CD8-positive, alpha-beta memory T cell (primary cell): ENCODE measurements around the gene EIPR1. TPM values are rescaled to one million over a fixed set of nuclear protein-coding genes. Genes with fewer than 3 reads are reported as not detected.

Experiments used
- CTCF ChIA-PET: fragments of 350-600 bp; sonication (Branson Sonifier 250); formaldehyde crosslinking; loops from one replicate; lab custom pipeline; 2021; ENCODE audit warnings: antibody characterized with exemption; lab: Charles Lee
- POLR2A ChIA-PET: fragments of 350-600 bp; sonication (Branson Sonifier 250); formaldehyde crosslinking; loops from one replicate; lab custom pipeline; 2021; ENCODE audit warnings: antibody characterized with exemption; lab: Charles Lee
- DNase-seq, 5 donors: peaks; one replicate each; pipeline versions ENCODE4 v3.0.0 to v3.0.0-alpha.2; 2020 to 2022; ENCODE audit warnings: mixed read lengths in 1 of 5
- H3K27ac ChIP-seq: one replicate; pipeline ENCODE4 v1.7.0; 2013; ENCODE audit warnings: low read depth, mild to moderate bottlenecking, low read length, moderate library complexity
- H3K27me3 ChIP-seq: 2 replicates; pipeline ENCODE4 v1.7.0; 2013; ENCODE audit warnings: low read length, mild to moderate bottlenecking; ENCODE audit not compliant: insufficient read depth, poor library complexity, severe bottlenecking
- H3K36me3 ChIP-seq: 2 replicates; pipeline ENCODE4 v1.7.0; 2013; ENCODE audit warnings: mild to moderate bottlenecking, low read length, moderate library complexity; ENCODE audit not compliant: insufficient read depth
- H3K4me1 ChIP-seq: 2 replicates; pipeline ENCODE4 v1.7.0; 2013; ENCODE audit warnings: mild to moderate bottlenecking, low read length, moderate library complexity; ENCODE audit not compliant: insufficient read depth
- H3K4me3 ChIP-seq: 2 replicates; pipeline ENCODE4 v1.7.0; 2013; ENCODE audit warnings: mild to moderate bottlenecking, low read length
- H3K9me3 ChIP-seq: 2 replicates; pipeline ENCODE4 v1.7.0; 2013; ENCODE audit warnings: mild to moderate bottlenecking, low read length
- H3K27ac Mint-ChIP-seq, 8 donors: one replicate each; pipeline ENCODE4 v1.8.0; 2020 to 2021; ENCODE audit warnings: mixed read lengths in 8 of 8, mild to moderate bottlenecking in 6 of 8, inconsistent platforms in 3 of 8, moderate library complexity in 3 of 8
- H3K27me3 Mint-ChIP-seq, 2 donors: one replicate each; pipeline ENCODE4 v1.8.0; 2020 to 2021; ENCODE audit warnings: mixed read lengths in 2 of 2, mild to moderate bottlenecking in 1 of 2, moderate library complexity in 1 of 2
- H3K36me3 Mint-ChIP-seq, 3 donors: one replicate each; pipeline ENCODE4 v1.8.0; 2020 to 2021; ENCODE audit warnings: mixed read lengths in 3 of 3, inconsistent platforms in 1 of 3, mild to moderate bottlenecking in 1 of 3
- H3K4me1 Mint-ChIP-seq, 3 donors: one replicate each; pipeline ENCODE4 v1.8.0; 2020 to 2021; ENCODE audit warnings: mixed read lengths in 3 of 3, inconsistent platforms in 1 of 3, mild to moderate bottlenecking in 1 of 3
- H3K4me3 Mint-ChIP-seq, 7 donors: one replicate each; pipeline ENCODE4 v1.8.0; 2020 to 2021; ENCODE audit warnings: mixed read lengths in 7 of 7, mild to moderate bottlenecking in 6 of 7, moderate library complexity in 4 of 7, inconsistent platforms in 2 of 7
- H3K9me3 Mint-ChIP-seq, 5 donors: one replicate each; pipeline ENCODE4 v1.8.0; 2020 to 2022; ENCODE audit warnings: mixed read lengths in 5 of 5, mild to moderate bottlenecking in 3 of 5, moderate library complexity in 2 of 5, inconsistent platforms in 1 of 5
- polyA plus RNA-seq: library from polyadenylated mRNA; unstranded; fragments of 300-500 nt; fragmentation: Illumina TruSeq; gene quantifications from one replicate; pipeline ENCODE4 v1.2.3, GENCODE V29; 2021
- total RNA-seq, 2 experiments: library from RNA; stranded (reverse); gene quantifications; one replicate each; pipeline ENCODE4 v1.2.3, GENCODE V29; 2021

EIPR1 gene
- total and polyA plus RNA-seq, 3 experiments from 2014 or later = 39.2 to 43.9 (median 41.6) TPM

DNA sequence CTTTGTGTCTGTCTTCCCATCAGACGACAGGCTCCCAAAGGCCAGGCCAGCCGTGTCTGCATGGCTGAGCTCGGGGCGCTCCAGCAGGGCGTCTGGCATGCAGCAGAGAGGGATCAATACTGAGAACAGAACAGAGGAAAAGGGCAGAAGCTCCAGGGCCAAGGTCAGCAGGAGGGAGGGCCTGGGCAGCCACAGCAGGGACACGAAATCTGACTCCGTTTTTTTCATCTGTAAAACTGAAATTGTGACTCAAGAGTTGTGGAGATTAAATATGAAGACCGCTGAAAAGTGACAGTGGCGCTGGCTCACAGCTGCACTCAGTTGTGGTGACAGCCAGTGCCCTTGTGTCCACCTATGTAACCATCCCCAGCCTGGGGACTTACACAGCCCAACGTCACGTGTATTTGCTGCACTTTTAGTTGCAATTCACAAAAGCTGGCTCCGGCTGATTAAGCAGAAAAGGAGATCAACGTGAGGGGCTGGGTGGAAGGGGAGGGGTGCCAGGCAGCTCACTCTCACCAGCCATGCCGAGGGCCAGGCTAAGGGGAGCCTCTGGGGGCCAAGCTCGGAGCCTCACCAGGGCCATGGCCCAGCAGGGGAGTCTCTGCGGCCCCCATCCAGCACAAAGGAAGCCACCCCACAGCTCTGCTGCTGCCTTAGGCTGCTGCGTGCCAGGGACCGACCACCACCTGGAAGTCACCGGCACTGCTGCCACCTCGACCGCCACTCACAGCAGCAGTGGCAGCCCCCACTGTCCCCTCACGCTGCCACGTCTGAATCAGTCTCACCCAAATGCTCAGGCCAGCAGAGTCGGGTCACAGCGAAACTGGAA is 74.7 kb downstream of the EIPR1 start:
- peak overlapping the region in 4 of 7 donors; percentile 25 to 71 (median 53) for H3K4me3 Mint-ChIP-seq
- no peak overlapping the region for H3K27ac ChIP-seq
- DNase-seq = no peak
- ChIA-PET POLR2A (no interaction called here), CTCF (interaction anchor here (1.0 to 1.6 kb wide), 2 partner anchors 9 to 31 kb away, joined by 3 to 5 read pairs; no protein-coding TSS in a partner anchor)
- no peak overlapping the region for H3K4me3 ChIP-seq
- H3K27me3 Mint-ChIP-seq = no peaks in the 10 kb centered on the region
- H3K36me3 Mint-ChIP-seq = peaks cover 4 to 31% (median 13%) of the 10 kb centered on the region in 3 donors
- H3K4me1 Mint-ChIP-seq = peaks cover 14 to 21% (median 19%) of the 10 kb centered on the region in 3 donors
- no peaks in the 10 kb centered on the region for H3K9me3 ChIP-seq
- peak overlapping the region in 5 of 8 donors; percentile 4 to 91 (median 79) for H3K27ac Mint-ChIP-seq
- H3K27me3 ChIP-seq = no peaks in the 10 kb centered on the region
- peaks cover 9% of the 10 kb centered on the region for H3K4me1 ChIP-seq
- no peaks in the 10 kb centered on the region for H3K36me3 ChIP-seq
- H3K9me3 Mint-ChIP-seq = no peaks in the 10 kb centered on the region

DNA sequence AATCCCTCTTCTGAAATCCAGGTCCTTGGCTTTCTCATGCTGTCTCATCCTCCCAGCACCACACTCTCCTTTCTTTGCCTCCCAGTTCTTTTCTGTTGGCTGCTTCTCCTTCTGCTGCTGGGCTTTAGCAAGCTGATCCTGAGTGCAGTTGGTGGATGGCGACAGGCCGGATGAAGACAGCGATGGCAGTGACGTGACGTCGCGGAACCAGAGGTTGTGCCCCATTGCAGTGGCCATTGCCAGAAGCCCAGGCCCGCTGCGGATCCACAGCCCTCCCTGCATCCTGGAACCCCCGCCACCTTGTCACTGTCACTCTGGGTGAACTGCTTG is 75.2 kb downstream of the EIPR1 start:
- ChIA-PET POLR2A (no interaction called here), CTCF (interaction anchor here (1.6 kb wide), 1 partner anchor 30 kb away, joined by 3 read pairs; no protein-coding TSS in a partner anchor)
- no peak overlapping the region for H3K4me3 Mint-ChIP-seq
- H3K27ac Mint-ChIP-seq = peak overlapping the region in 1 of 8 donors; percentile 79
- no peaks in the 10 kb centered on the region for H3K9me3 Mint-ChIP-seq
- no peak for DNase-seq
- H3K27me3 Mint-ChIP-seq = no peaks in the 10 kb centered on the region
- Histone ChIP-seq H3K9me3 (no peaks in the 10 kb centered on the region), H3K27ac (no peak overlapping the region), H3K36me3 (no peaks in the 10 kb centered on the region), H3K27me3 (no peaks in the 10 kb centered on the region), H3K4me1 (peaks cover 9% of the 10 kb centered on the region), H3K4me3 (no peak overlapping the region)
- H3K36me3 Mint-ChIP-seq = peaks cover 4 to 33% (median 13%) of the 10 kb centered on the region in 3 donors
- H3K4me1 Mint-ChIP-seq = peaks cover 17 to 24% (median 19%) of the 10 kb centered on the region in 3 donors

DNA sequence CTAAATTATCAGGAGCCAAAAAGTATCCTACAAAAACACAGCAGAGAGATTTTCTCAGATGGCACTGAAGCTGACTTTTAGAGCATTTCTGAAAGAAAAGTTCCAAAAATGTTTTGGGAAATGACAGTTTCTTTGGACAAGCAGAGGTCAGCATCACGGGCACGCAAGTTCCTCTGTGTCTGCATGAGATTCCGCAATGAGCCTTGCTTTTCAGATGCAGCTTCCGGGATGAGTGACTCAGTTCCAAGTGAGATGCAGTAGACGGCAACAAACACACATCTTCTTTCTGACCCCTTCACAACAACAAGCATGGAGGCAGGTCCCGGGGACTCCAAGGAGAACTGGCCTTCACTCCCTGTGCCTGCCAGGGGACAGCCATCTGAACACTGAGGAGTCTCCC is 76.6 kb downstream of the EIPR1 start:
- Mint-ChIP-seq H3K4me1 (peaks cover 17 to 24% (median 17%) of the 10 kb centered on the region in 3 donors), H3K36me3 (peaks cover 4 to 33% (median 13%) of the 10 kb centered on the region in 3 donors), H3K27me3 (no peaks in the 10 kb centered on the region), H3K9me3 (no peaks in the 10 kb centered on the region), H3K4me3 (no peak overlapping the region), H3K27ac (peak overlapping the region in 1 of 8 donors; percentile 39)
- ChIA-PET POLR2A (no interaction called here), CTCF (no interaction called here)
- Histone ChIP-seq H3K27me3 (no peaks in the 10 kb centered on the region), H3K27ac (no peak overlapping the region), H3K4me3 (no peak overlapping the region), H3K4me1 (peaks cover 9% of the 10 kb centered on the region), H3K36me3 (no peaks in the 10 kb centered on the region), H3K9me3 (no peaks in the 10 kb centered on the region)
- no peak for DNase-seq

DNA sequence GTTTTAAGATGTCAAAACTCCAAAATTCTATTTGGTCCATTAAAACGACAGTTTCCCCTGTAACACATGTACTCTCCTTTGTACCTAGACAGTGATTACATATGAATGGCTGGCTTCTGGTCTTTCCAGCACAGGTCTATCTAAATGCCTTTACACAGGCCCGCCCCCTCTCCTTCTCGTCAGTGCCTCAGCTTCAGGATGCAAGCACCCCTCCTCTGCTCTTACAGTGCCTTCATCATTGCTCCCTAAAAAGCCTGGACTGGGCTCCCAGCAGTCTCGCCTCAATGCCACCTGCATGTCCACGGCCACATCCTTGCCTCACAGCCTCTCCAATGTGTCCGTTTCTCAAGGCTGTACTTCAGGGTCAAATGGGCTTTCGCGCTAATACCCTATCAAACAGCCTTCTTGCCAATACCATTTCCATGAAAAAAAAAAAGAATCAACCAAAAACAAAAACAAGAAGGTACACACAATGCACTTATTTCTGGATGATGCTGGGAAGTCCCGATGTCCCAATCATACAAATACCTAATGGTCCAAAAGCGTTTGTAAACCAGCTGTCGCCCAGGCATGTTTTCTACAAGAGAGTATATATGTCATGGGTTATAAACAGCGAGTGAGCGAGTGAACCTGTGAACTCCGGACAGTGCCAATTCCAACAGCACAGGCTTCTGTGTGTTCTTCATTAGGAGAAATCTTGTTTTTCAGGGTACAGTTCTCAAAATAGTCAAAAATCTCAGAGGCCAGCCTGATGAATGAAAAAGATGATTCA is 77.2 kb downstream of the EIPR1 start:
- no peaks in the 10 kb centered on the region for H3K27me3 ChIP-seq
- Mint-ChIP-seq H3K27ac (peak overlapping the region in 1 of 8 donors; percentile 68), H3K27me3 (no peaks in the 10 kb centered on the region), H3K4me1 (peaks cover 16 to 19% (median 17%) of the 10 kb centered on the region in 3 donors), H3K36me3 (peaks cover 4 to 33% (median 13%) of the 10 kb centered on the region in 3 donors), H3K9me3 (no peaks in the 10 kb centered on the region), H3K4me3 (no peak overlapping the region)
- POLR2A ChIA-PET = no interaction called here
- H3K36me3 ChIP-seq = no peaks in the 10 kb centered on the region
- CTCF ChIA-PET = no interaction called here
- H3K9me3 ChIP-seq = no peaks in the 10 kb centered on the region
- H3K4me3 ChIP-seq = no peak overlapping the region
- no peak for DNase-seq
- H3K4me1 ChIP-seq = peaks cover 9% of the 10 kb centered on the region
- no peak overlapping the region for H3K27ac ChIP-seq

DNA sequence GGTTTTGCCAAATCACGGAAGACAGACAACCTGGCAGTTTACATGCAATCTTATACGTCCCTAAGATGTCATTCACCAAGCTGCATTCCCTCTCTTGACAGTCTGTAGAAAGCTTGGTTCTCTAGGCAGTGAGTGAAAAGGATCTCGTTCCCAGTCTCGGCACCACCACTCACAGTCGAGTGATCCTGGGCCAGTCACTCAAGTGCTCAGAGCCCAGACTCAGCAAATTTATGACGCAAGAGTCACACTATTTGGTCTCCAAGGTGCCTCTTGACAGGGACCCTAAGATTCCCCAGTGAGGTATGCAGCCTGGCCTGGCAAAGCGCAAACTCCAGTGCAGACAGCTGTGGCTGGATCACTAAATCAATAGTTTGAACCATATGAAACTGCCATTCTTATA is 77.9 kb downstream of the EIPR1 start:
- ChIA-PET POLR2A (no interaction called here), CTCF (no interaction called here)
- H3K36me3 ChIP-seq = no peaks in the 10 kb centered on the region
- no peaks in the 10 kb centered on the region for H3K27me3 Mint-ChIP-seq
- peaks cover 4 to 33% (median 13%) of the 10 kb centered on the region in 3 donors for H3K36me3 Mint-ChIP-seq
- no peak for DNase-seq
- H3K9me3 Mint-ChIP-seq = no peaks in the 10 kb centered on the region
- H3K4me3 Mint-ChIP-seq = no peak overlapping the region
- no peak overlapping the region for H3K27ac ChIP-seq
- no peaks in the 10 kb centered on the region for H3K27me3 ChIP-seq
- H3K4me1 ChIP-seq = peaks cover 9% of the 10 kb centered on the region
- no peaks in the 10 kb centered on the region for H3K9me3 ChIP-seq
- H3K27ac Mint-ChIP-seq = peak overlapping the region in 1 of 8 donors; percentile 68
- peaks cover 13 to 17% (median 17%) of the 10 kb centered on the region in 3 donors for H3K4me1 Mint-ChIP-seq
- no peak overlapping the region for H3K4me3 ChIP-seq

DNA sequence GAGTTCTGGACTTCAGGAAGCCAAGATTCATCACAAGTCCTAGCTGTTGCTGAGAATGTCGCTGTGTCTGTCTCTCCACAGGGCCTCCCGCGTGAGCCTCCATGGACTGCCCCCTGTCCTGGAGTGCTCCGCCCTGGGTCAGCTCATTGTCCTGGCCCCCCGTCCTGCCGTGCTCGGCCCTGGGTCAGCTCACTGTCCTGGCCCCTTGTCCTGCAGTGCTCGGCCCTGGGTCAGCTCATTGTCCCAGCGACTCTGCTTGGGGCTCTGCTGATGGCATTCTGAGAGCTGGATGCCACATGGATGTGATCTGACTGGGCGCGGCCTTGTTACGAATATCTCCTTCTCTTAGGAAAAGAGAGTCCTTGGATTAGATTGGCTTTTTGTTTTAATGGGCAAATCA is 78.5 kb downstream of the EIPR1 start:
- H3K27me3 ChIP-seq = no peaks in the 10 kb centered on the region
- DNase-seq = no peak
- no peaks in the 10 kb centered on the region for H3K27me3 Mint-ChIP-seq
- H3K27ac ChIP-seq = no peak overlapping the region
- H3K4me3 Mint-ChIP-seq = no peak overlapping the region
- no peaks in the 10 kb centered on the region for H3K9me3 Mint-ChIP-seq
- peaks cover 13 to 17% (median 17%) of the 10 kb centered on the region in 3 donors for H3K4me1 Mint-ChIP-seq
- H3K27ac Mint-ChIP-seq = no peak overlapping the region
- POLR2A ChIA-PET = no interaction called here
- H3K4me1 ChIP-seq = peaks cover 9% of the 10 kb centered on the region
- peaks cover 4 to 33% (median 13%) of the 10 kb centered on the region in 3 donors for H3K36me3 Mint-ChIP-seq
- CTCF ChIA-PET = no interaction called here
- H3K9me3 ChIP-seq = no peaks in the 10 kb centered on the region
- no peaks in the 10 kb centered on the region for H3K36me3 ChIP-seq
- no peak overlapping the region for H3K4me3 ChIP-seq

DNA sequence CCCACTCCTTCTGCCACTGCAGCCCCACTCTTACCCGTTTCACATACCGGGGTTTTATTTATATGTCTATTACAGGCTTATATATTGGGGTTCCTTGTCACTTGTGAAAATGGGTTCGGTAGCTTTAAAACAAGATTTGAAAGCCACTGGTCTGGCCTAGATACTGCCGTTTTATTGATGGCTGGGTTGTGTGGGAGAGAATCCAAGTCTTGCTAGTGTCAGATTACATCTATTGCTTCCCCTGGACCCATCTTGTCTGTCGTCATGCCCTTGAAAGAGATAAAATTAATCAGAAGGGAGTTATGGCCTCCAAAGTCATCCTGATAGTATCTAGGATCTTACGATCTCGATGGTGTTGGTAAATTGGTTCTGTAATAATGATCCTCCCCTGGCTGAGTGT is 79.4 kb downstream of the EIPR1 start:
- no peak overlapping the region for H3K4me3 Mint-ChIP-seq
- no peak for DNase-seq
- H3K27me3 Mint-ChIP-seq = no peaks in the 10 kb centered on the region
- H3K4me1 Mint-ChIP-seq = peaks cover 6 to 8% (median 8%) of the 10 kb centered on the region in 3 donors
- POLR2A ChIA-PET = no interaction called here
- Histone ChIP-seq H3K4me1 (peaks cover 3% of the 10 kb centered on the region), H3K4me3 (no peak overlapping the region), H3K27me3 (no peaks in the 10 kb centered on the region), H3K36me3 (no peaks in the 10 kb centered on the region), H3K27ac (no peak overlapping the region), H3K9me3 (no peaks in the 10 kb centered on the region)
- peaks cover 4 to 33% (median 13%) of the 10 kb centered on the region in 3 donors for H3K36me3 Mint-ChIP-seq
- no peaks in the 10 kb centered on the region for H3K9me3 Mint-ChIP-seq
- CTCF ChIA-PET = no interaction called here
- peak overlapping the region in 2 of 8 donors; percentile 29 to 36 for H3K27ac Mint-ChIP-seq

DNA sequence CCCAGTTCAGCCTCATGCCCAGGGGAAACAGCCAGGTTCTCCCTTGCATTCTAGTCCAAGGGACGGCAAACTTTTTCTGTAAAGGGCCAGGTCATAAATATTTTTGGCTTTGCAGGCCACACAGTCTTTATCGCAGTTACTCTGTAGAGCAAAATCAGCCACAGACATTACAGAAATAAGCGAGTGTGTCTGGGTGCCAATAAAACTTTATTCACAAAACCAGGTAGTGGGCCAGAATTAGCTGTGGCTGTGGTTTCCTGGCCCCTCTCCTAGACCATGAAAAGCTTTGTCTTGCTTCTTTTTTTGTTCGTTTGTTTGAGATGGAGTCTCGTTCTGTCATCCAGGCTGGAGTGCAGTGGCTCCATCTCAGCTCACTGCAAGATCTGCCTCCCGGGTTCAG is 80.1 kb downstream of the EIPR1 start:
- Mint-ChIP-seq H3K4me1 (peaks cover 4 to 10% (median 8%) of the 10 kb centered on the region in 3 donors), H3K27me3 (no peaks in the 10 kb centered on the region), H3K4me3 (no peak overlapping the region), H3K36me3 (peaks cover 4 to 33% (median 13%) of the 10 kb centered on the region in 3 donors), H3K9me3 (no peaks in the 10 kb centered on the region), H3K27ac (peak overlapping the region in 3 of 8 donors; percentile 1 to 46 (median 23))
- Histone ChIP-seq H3K4me3 (no peak overlapping the region), H3K4me1 (no peaks in the 10 kb centered on the region), H3K27ac (no peak overlapping the region), H3K27me3 (no peaks in the 10 kb centered on the region), H3K9me3 (no peaks in the 10 kb centered on the region), H3K36me3 (no peaks in the 10 kb centered on the region)
- DNase-seq = no peak
- POLR2A ChIA-PET = no interaction called here
- CTCF ChIA-PET = no interaction called here
